ENCODE measurements around the gene TP53RK.

DNA sequence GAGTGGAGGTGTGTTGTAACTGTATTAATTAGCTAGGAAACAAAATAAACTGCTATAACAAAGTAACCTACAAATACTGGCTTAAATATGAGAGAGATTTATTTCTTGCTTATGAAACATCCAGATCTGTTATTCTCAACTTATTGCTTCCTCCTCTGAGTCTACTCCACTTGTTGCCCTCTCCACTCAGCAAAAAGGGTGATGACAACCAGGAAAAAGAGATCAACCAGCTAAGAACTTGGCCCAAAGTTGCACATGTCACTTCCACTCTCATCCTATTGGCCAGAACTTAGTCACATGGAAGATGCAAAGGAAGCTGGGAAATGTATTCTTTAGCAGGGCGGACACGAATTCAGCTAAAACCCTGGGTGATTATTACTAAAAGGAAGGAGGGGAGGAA, 5.2 kb upstream of the TP53RK start:
- TF ChIP-seq, protein P1, sequence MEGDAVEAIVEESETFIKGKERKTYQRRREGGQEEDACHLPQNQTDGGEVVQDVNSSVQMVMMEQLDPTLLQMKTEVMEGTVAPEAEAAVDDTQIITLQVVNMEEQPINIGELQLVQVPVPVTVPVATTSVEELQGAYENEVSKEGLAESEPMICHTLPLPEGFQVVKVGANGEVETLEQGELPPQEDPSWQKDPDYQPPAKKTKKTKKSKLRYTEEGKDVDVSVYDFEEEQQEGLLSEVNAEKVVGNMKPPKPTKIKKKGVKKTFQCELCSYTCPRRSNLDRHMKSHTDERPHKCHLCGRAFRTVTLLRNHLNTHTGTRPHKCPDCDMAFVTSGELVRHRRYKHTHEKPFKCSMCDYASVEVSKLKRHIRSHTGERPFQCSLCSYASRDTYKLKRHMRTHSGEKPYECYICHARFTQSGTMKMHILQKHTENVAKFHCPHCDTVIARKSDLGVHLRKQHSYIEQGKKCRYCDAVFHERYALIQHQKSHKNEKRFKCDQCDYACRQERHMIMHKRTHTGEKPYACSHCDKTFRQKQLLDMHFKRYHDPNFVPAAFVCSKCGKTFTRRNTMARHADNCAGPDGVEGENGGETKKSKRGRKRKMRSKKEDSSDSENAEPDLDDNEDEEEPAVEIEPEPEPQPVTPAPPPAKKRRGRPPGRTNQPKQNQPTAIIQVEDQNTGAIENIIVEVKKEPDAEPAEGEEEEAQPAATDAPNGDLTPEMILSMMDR (IDR thresholded peaks at IDR 0.05; ENCODE audit: poor library complexity, severe bottlenecking): no peak
- no peak for TF ChIP-seq POLR2AphosphoS5 (IDR thresholded peaks at IDR 0.05)
- no peak for TF ChIP-seq EP300 (conservative IDR thresholded peaks at IDR 0.05; ENCODE audit: poor library complexity, severe bottlenecking)
